ENCODE results near the gene ADGRG7.
"Not testable (repeated sequence)": the region's sequence is repeated elsewhere in the genome, so short reads cannot be mapped to it uniquely, and the experiment has no call there.

The ADGRG7 gene

GRCh38 chr3:100647171-100647570, 37.8 kb downstream of the ADGRG7 start:
- no peak for DNase-seq

DNA sequence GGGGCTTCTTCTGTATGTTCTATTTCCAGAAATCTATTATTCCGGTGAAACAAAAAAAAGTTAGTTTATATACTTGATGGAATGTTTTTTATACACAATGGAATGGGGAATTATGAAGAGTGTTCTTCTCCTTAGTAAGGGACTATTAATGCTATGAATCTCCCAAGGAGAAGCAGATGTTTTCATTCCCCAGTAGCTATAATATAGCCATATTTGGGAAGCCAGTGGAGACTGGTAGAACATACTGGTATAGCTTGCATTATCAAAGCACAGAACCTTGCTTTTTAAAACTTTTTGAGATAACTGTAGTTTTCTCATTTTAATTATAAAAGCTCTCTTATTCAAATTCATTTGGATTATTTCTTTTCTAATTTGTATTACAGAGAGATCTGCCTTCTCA, 38.3 kb downstream of the ADGRG7 start:
- DNase-seq = no peak

DNA sequence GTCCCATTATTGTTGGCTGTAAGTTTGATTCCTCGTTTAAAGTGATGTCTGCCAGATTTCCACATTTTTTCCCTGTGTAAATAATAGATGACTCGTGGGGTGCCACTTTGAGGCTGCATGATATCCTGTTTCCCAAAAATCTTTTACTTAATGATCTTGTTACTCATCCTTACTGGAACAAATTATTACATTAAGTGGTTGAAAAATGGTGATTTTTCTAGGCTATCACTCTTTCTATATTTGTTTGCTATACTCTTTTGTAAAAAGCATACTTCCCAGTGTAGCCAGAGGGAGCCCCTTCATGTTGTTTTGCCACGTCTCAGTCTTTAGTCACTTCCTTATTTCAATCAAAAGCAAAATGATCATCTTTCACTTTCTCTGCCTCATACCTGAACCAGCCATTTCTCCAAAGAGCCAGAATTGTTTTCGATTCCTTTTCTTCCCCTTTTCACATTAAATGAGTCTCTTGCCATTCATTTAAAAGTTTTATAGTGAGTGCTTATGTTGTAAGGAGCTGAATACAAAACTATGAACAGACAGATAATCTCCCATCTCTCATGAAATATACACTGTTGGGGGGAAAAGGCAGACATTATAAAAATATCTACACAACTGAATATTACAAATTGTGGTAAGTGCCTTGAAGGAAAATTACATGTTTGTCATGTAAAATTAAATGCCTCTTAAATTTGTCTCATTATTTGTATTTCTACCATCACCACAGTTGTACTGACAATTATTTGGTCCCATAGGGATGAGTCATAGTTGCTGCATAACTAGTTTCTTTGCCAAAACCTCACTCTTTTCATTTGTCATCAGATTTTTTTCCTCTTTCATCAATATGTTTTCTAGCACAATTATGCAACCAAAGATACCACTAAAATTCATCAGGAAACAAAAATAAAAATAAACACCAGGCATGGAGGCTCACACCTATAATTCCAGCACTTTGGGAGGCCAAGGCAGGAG, 41.5 kb downstream of the ADGRG7 start:
- peak; percentile 74 to 84 for DNase-seq

- no peak for DNase-seq
Measured at GRCh38 chr3:100653604-100654294, 44.3 kb downstream of the ADGRG7 start.

- DNase-seq = no peak
Measured at GRCh38 chr3:100656945-100657344, 47.5 kb downstream of the ADGRG7 start.

DNA sequence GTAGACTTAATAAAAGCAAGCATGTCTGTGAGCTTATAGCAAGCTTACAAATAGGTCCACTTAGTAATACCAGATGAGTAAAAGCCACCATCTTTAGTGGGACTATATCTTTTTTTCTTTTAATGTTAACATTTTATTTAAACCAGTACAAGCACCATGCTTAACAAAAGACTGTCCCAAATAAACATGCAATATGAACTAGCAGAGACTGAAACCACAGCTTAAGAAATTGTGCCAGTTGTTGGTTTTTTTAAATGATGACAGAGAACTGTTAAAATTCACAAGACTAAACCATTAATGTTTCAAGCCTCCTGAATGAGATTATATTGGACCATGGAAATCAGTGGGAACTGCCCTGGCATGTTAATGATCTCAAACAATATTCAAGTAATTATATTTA, 51.9 kb downstream of the ADGRG7 start:
- not testable (repeated sequence) for DNase-seq

DNA sequence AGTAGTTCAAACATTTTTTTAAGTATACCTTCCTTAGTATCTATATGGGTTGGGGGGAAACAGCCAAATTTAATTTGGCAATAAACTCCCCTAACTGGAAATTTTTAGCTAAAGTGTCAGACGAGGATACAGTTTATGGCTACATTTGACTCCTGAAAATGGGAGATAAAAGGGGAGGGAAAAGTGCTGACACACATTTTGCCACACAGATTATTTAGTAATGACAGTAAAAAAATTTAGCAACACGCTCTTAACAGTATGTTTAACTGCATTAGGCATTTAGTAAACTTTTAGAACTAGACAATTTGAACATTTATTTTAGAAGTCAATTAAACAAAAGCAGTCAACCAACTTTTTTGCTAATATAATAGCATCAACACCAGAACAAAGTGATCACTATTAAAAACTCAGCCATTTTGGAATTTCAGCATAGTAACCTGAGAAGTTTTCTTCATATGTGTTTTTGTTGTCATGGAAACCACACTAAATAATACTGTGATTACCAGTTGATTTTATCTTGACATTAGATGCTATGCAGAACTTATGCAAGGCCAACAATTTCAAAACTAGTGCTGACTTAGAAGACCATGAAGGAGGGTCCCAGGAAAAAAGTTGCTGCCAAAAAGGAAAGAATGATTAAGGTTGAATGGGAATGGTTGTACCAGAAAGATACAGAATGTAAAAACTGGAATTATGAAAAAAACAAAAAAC, 52.9 kb downstream of the ADGRG7 start:
- no peak for DNase-seq

- no peak for DNase-seq
Measured at GRCh38 chr3:100665230-100665629, 55.8 kb downstream of the ADGRG7 start.

- not testable (repeated sequence) for DNase-seq
Measured at GRCh38 chr3:100666699-100667098, 57.3 kb downstream of the ADGRG7 start.

DNA sequence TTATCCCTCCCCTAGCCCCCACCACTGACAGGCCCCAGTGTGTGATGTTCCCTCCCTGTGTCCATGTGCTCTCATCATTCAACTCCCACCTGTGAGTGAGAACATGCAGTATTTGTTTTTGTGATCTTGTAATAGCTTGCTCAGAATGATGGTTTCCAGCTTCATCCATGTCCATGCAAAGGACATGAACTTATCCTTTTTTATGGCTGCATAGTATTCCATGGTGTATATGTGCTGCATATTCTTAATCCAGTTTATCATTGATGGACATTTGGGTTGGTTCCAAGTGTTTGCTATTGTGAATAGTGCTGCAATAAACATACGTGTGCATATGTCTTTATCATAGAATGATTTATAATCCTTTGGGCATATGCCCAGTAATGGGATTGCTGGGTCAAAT, 57.9 kb downstream of the ADGRG7 start:
- not testable (repeated sequence) for DNase-seq

- not testable (repeated sequence) for DNase-seq
Measured at GRCh38 chr3:100670995-100671394, 61.6 kb downstream of the ADGRG7 start.

GRCh38 chr3:100681496-100681895, 72.1 kb downstream of the ADGRG7 start:
- DNase-seq = no peak

GRCh38 chr3:100682056-100682853, 72.9 kb downstream of the ADGRG7 start:
- DNase-seq = no peak

DNA sequence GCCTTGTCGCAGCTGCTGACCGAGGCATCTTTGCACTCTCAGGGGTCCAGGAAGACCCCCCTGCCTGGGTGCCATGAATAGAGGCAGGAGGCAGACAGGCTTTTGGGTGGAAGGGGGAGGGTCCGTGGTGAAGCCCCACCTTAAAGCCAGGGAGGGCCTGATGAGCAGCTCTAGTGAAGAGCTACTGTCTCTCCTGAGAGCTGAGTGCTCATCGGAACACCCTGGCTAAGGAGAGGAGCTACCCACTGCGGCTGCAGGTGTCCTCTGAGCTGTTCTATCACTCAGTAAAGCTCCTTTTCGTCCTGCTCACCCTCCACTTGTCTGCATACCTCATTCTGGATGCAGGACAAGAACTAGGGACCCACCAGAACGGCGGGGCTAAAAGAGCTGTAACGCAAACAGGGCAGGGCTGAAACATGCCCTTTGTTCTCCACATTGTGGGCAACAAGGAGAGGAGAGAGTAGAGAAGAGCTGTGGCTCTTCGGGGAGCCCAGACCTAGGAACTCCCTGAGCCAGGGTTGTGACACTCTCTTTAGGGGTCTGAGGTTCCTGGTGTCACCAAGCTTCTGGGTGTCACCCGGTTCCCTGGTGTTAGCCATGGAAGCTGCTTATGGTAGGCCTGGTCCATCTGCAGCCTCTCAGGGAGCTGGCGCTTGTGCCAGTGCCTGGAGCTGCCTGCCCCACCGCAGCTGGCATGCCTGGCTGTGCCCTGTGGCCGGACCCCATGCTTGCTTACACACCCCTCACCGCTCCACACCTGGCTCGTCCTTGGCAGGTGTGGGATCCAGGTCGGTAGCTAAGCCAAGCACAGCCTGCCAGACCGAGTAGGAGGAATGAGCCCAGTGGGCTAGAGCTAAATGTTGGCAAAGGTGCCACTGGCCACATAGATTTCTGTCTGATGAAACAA, 73.7 kb downstream of the ADGRG7 start:
- no peak for DNase-seq

DNA sequence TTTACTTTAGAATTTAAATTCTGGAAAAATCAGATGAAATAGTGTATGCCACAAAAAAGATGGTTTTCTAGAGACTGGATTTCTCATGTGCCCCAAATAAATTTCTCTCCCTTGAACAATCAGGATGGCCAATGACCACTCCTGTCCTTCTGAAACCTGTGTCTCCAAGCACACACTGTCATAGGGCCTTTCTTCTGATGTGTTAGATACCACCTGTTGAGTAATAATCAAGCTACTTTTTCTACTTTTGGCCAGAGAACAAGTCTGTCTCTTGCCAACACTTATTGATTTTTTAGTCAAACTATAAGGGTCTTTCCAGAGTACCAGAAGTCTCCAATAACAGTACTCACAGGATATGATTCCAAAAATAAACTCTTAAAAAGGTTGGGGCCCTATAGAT, 83.8 kb downstream of the ADGRG7 start:
- no peak for DNase-seq

- no peak for DNase-seq
Measured at GRCh38 chr3:100695696-100696095, 86.3 kb downstream of the ADGRG7 start.

DNA sequence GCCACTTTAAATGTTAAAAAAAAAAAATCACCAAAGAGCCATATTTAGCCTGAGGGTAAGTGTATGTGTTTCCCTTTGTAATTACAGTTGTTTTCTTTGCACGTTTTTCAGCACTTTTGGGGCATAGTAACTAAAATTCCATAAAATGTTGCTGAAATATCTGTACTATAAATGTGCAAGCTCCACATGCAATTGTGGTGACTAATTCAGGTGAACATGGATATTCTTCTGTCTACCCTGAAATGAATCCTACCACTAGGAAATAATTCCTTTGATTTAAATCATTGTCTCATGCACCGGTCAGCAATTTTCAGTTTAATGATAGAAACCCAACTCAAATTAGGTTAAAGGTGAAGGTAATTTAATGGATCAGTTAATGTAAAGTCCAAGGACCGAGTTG, 86.8 kb downstream of the ADGRG7 start:
- no peak for DNase-seq

DNA sequence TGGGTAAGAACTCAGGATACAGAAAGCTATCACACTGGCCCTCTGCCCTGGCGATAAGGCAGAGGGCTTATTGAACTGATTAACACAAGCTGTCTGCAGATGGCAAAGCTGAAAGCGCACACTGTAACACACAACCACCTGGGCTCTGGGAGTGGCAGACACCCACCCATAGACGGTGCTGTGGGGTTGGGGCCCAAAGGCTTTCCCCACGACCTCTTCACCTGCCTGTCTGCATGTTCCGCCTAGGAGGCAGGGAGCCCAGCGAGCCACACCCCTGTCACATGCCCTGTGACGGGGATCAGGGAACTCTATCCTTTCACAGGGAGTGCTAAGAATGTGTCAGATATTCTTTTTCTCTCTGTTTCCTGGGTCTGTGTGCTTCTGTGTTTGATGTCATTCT, 87.8 kb downstream of the ADGRG7 start:
- DNase-seq = no peak

DNA sequence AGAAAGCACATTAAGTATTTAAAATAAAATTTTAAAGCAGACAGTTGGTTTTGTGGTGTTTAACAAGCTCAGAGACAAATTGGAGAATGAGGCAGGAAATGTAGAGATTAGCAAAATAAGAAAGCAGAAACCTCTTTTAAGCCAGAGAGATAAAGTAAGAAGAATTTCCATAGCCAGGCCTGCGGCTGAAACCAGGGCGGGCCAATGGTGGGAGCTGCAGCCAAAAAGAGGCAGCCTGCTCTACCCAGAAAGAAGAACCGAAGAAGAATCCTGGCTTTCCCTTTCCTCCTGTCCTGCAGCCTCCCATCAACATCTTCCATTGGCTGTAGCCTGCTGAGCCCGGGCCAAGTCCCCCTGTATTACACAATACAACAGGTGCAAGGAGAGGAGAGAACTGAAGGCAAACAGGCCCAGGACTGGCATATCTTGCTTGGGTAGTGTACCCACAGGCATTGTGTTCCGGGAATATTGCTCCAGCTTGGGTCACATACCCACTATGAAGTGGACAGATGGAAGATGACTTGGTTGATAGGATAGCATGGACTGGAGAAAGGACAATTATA, 88.4 kb downstream of the ADGRG7 start:
- no peak for DNase-seq

DNA sequence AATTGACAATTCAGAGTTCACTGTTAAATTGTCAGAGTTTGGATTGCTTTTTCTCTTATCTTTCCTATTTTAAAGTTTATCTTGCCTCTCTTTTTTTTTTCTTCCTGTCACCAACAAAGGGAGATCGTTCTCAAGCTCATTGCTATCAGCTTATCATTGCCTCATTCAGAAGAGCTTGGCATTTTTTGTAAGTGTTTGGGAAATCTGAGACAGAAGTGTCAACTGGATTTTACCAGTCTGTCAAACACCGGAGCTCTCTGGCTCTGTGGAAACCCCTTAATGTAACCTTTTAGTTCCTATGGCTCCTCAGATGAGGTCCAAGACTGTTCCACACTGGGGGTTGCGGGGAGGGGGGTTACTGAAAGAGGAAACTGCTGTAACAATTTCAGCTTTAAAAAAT, 89.3 kb downstream of the ADGRG7 start:
- no peak for DNase-seq

DNA sequence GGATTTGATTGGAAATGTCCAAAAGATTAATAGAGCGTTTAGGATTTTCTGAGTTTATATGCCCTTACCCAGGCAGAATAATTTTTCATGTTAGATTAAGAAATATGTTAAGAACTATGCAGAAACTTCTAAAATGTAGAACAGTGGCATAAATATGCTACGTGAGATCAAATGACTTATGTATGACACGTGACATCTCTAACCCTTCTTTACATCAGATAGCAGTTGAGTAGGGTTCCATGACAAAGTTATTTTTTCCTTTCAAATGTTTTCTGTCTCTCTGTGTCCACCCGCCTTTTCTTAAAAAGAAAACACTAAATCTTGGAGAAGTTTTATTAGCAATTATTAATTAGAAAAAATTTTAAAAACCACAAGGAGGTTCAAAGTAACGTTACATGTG, 91.3 kb downstream of the ADGRG7 start:
- no peak for DNase-seq
